H1 (cell line): Measurements from ENCODE around the gene TJP3. TPM values are rescaled to one million over a fixed set of nuclear protein-coding genes. Genes with fewer than 3 reads are reported as not detected.

Experiments used
- CTCF ChIA-PET: fragments of 300-600 bp; sonication (Branson Sonifier 250); formaldehyde crosslinking; loops from one replicate; lab custom pipeline; 2021; ENCODE audit not compliant: partially characterized antibody; lab: Charles Lee
- POLR2A ChIA-PET: fragments of 300-600 bp; sonication (Branson Sonifier 250); formaldehyde crosslinking; loops from one replicate; lab custom pipeline; 2021; ENCODE audit warnings: inconsistent platforms; ENCODE audit not compliant: partially characterized antibody; lab: Charles Lee
- DNase-seq, 2 experiments: peaks; one replicate each; pipeline versions ENCODE4 v3.0.0 to v3.0.0-alpha.2; 2010 to 2022; ENCODE audit warnings: low spot score in 2 of 2, low read depth in 1 of 2, mixed read lengths in 1 of 2
- FAIRE-seq: peaks from 2 replicates; lab custom pipeline; 2011; peaks lifted over from hg19 to GRCh38; lab: Jason Lieb, UNC
- H2AFZ ChIP-seq: 2 replicates; pipeline ENCODE4 v1.8.1; 2012; ENCODE audit warnings: low read length, inconsistent platforms
- H2AK5ac ChIP-seq: 2 replicates; pipeline ENCODE4 v1.6.1; 2013; ENCODE audit warnings: low read depth, low read length
- H2BK120ac ChIP-seq: replicated peaks from 2 replicates; pipeline ENCODE3; 2013; ENCODE audit warnings: low read depth, low read length, inconsistent platforms
- H2BK12ac ChIP-seq: 2 replicates; pipeline ENCODE4 v1.6.1; 2013; ENCODE audit warnings: low read depth, low read length
- H2BK15ac ChIP-seq: 2 replicates; pipeline ENCODE4 v1.6.1; 2013; ENCODE audit warnings: low read length
- H2BK20ac ChIP-seq: 2 replicates; pipeline ENCODE4 v1.6.1; 2013; ENCODE audit warnings: low read length
- H2BK5ac ChIP-seq: 2 replicates; pipeline ENCODE4 v1.6.1; 2013; ENCODE audit warnings: low read depth, low read length
- H3K14ac ChIP-seq: 2 replicates; pipeline ENCODE4 v1.6.1; 2013; ENCODE audit warnings: inconsistent platforms; ENCODE audit not compliant: insufficient read length
- H3K18ac ChIP-seq: 2 replicates; pipeline ENCODE4 v1.6.1; 2013; ENCODE audit warnings: low read length; ENCODE audit errors: extremely low read depth
- H3K23ac ChIP-seq: 2 replicates; pipeline ENCODE4 v1.6.1; 2013; ENCODE audit warnings: inconsistent platforms; ENCODE audit not compliant: insufficient read length
- H3K23me2 ChIP-seq: 2 replicates; pipeline ENCODE4 v1.6.1; 2013; ENCODE audit warnings: low read depth, low read length
- H3K27ac ChIP-seq: 2 replicates; pipeline ENCODE4 v1.6.1; 2011; ENCODE audit warnings: low read depth, low read length, inconsistent platforms
- H3K27me3 ChIP-seq, 4 experiments: replicated peaks in 1 of 4; 1 replicate in 1 of 4; 2 replicates in 3 of 4; pipeline versions ENCODE4 v1.6.1 to v1.8.1; 2011 to 2013; ENCODE audit warnings: low read length in 3 of 4, mild to moderate bottlenecking in 3 of 4, inconsistent platforms in 2 of 4, mixed read lengths in 2 of 4, moderate library complexity in 1 of 4; ENCODE audit not compliant: control insufficient read depth in 3 of 4, insufficient read depth in 3 of 4; ENCODE audit errors: extremely low read depth in 1 of 4
- H3K36me3 ChIP-seq, 4 experiments: 2 replicates each; pipeline versions ENCODE4 v1.6.1 to v1.8.1; 2011 to 2013; ENCODE audit warnings: mild to moderate bottlenecking in 4 of 4, low read length in 3 of 4, moderate library complexity in 2 of 4, control low read depth in 1 of 4, inconsistent platforms in 1 of 4; ENCODE audit not compliant: insufficient read depth in 4 of 4, control insufficient read depth in 2 of 4
- H3K4ac ChIP-seq: replicated peaks from 2 replicates; pipeline ENCODE3; 2013; ENCODE audit warnings: low read length, low read depth, mixed read lengths, inconsistent platforms; ENCODE audit not compliant: insufficient read length
- H3K4me1 ChIP-seq, 4 experiments: replicated peaks in 1 of 4; 1 replicate in 1 of 4; 2 replicates in 3 of 4; pipeline versions ENCODE4 v1.6.1 to v1.8.1; 2011 to 2013; ENCODE audit warnings: low read length in 3 of 4, inconsistent platforms in 2 of 4, mixed read lengths in 1 of 4; ENCODE audit not compliant: insufficient read depth in 4 of 4, control insufficient read depth in 3 of 4
- H3K4me2 ChIP-seq, 2 experiments: 2 replicates each; pipeline versions ENCODE4 v1.6.1 to v1.8.1; 2011 to 2013; ENCODE audit warnings: low read depth in 2 of 2, low read length in 2 of 2, control low read depth in 1 of 2, inconsistent platforms in 1 of 2, mild to moderate bottlenecking in 1 of 2; ENCODE audit not compliant: insufficient read depth in 1 of 2
- H3K4me3 ChIP-seq, 4 experiments: fragments of 200-600, 300-600 bp in 1 of 4; sonication (generic), shearing (Covaris generic), sonication (Bioruptor Twin) in 1 of 4; 2 replicates each; pipeline versions ENCODE4 v1.5.1 to v1.8.1; 2011 to 2016; ENCODE audit warnings: low read length in 4 of 4, low read depth in 3 of 4, control low read depth in 2 of 4, inconsistent platforms in 2 of 4, mild to moderate bottlenecking in 2 of 4, mixed read lengths in 1 of 4, moderate library complexity in 1 of 4; ENCODE audit not compliant: insufficient read depth in 2 of 4; ENCODE audit errors: extremely low read depth in 1 of 4
- H3K56ac ChIP-seq: replicated peaks from 2 replicates; pipeline ENCODE3; 2013; ENCODE audit warnings: low read depth, mild to moderate bottlenecking, mixed read lengths, low read length, inconsistent platforms; ENCODE audit not compliant: insufficient read length
- H3K79me1 ChIP-seq: 2 replicates; pipeline ENCODE4 v1.6.1; 2013; ENCODE audit warnings: low read depth, low read length, control low read depth
- H3K79me2 ChIP-seq, 2 experiments: 2 replicates each; pipeline versions ENCODE4 v1.6.1 to v1.8.1; 2012 to 2013; ENCODE audit warnings: low read length in 2 of 2, mild to moderate bottlenecking in 2 of 2, inconsistent platforms in 1 of 2; ENCODE audit not compliant: insufficient read depth in 2 of 2, control insufficient read depth in 1 of 2
- H3K9ac ChIP-seq, 4 experiments: replicated peaks in 1 of 4; 1 replicate in 1 of 4; 2 replicates in 3 of 4; pipeline versions ENCODE4 v1.6.1 to v1.8.1; 2011 to 2013; ENCODE audit warnings: low read depth in 3 of 4, low read length in 3 of 4, control low read depth in 2 of 4, mild to moderate bottlenecking in 2 of 4, moderate library complexity in 2 of 4, inconsistent platforms in 1 of 4; ENCODE audit errors: extremely low read depth in 1 of 4
- H3K9me3 ChIP-seq, 2 experiments: 2 replicates each; pipeline versions ENCODE4 v1.6.1 to v1.8.1; 2012 to 2013; ENCODE audit warnings: mild to moderate bottlenecking in 2 of 2, moderate library complexity in 2 of 2, control low read depth in 1 of 2, inconsistent platforms in 1 of 2, low read depth in 1 of 2, low read length in 1 of 2, mixed read lengths in 1 of 2; ENCODE audit not compliant: insufficient read depth in 2 of 2
- H4K20me1 ChIP-seq, 2 experiments: replicated peaks in 1 of 2; 2 replicates each; pipeline versions ENCODE3 to v1.8.1; 2011 to 2013; ENCODE audit warnings: inconsistent platforms in 2 of 2, low read length in 2 of 2, mild to moderate bottlenecking in 1 of 2; ENCODE audit not compliant: insufficient read depth in 2 of 2, control insufficient read depth in 1 of 2
- H4K5ac ChIP-seq: 2 replicates; pipeline ENCODE4 v1.6.1; 2013; ENCODE audit warnings: low read length, low read depth, mixed read lengths, inconsistent platforms; ENCODE audit not compliant: insufficient read length
- H4K8ac ChIP-seq: 2 replicates; pipeline ENCODE4 v1.8.0; 2013; ENCODE audit warnings: mild to moderate bottlenecking, moderate library complexity, low read length, inconsistent platforms; ENCODE audit not compliant: insufficient read depth; ENCODE audit errors: extremely low read depth
- H4K91ac ChIP-seq: replicated peaks from 2 replicates; pipeline ENCODE3; 2013; ENCODE audit warnings: low read length, mixed read lengths, inconsistent platforms; ENCODE audit not compliant: insufficient read length
- EGR1 ChIP-seq: IDR thresholded peaks from 2 replicates; pipeline ENCODE4 v1.6.1; 2011; ENCODE audit warnings: low read depth, low read length, borderline replicate concordance
- PHF8 ChIP-seq: fragments of 200-600 bp; sonication (generic); conservative IDR thresholded peaks from 2 replicates; pipeline ENCODE4 v1.7.1; 2012; ENCODE audit warnings: low read depth, mild to moderate bottlenecking, inconsistent platforms, low read length, moderate library complexity
- SP1 ChIP-seq: IDR thresholded peaks from 2 replicates; pipeline ENCODE4 v1.6.1; 2011; ENCODE audit warnings: low read depth, low read length
- TAF1 ChIP-seq: IDR thresholded peaks from 2 replicates; pipeline ENCODE4 v1.6.1; 2011; ENCODE audit warnings: mild to moderate bottlenecking, low read depth, low read length
- TAF7 ChIP-seq: optimal IDR thresholded peaks from 2 replicates; pipeline ENCODE3; 2011; ENCODE audit warnings: low read depth, mild to moderate bottlenecking, inconsistent platforms, low read length, moderate library complexity, borderline replicate concordance
- TCF12 ChIP-seq: IDR thresholded peaks from 2 replicates; pipeline ENCODE4 v1.6.1; 2011; ENCODE audit warnings: low read depth, mild to moderate bottlenecking, low read length
- TEAD4 ChIP-seq: IDR thresholded peaks from 2 replicates; pipeline ENCODE4 v1.6.1; 2012; ENCODE audit warnings: low read depth, low read length, inconsistent platforms, mixed read lengths
- WGBS, 2 experiments: shearing (Covaris generic) in 1 of 2; methylation state at CpG; one replicate each; pipeline versions ENCODE4 v1.1.6 to v1.1.7; 2013 to 2015; ENCODE audit warnings: low lambda C conversion rate in 2 of 2, mixed read lengths in 2 of 2, inconsistent platforms in 1 of 2, low coverage in 1 of 2, missing lambda C conversion rate in 1 of 2; ENCODE audit not compliant: insufficient replicate concordance in 2 of 2, insufficient coverage in 1 of 2, insufficient read length in 1 of 2; ENCODE audit errors: extremely low coverage in 1 of 2, missing lambda C conversion rate in 1 of 2; 5-methylcytosine and 5-hydroxymethylcytosine counted together
- polyA plus RNA-seq, 7 experiments: library from polyadenylated mRNA; depleted of rRNA in 3 of 7; stranded (reverse) in 5 of 7; unstranded in 2 of 7; fragments of >200 nt in 5 of 7; fragments of 200-250 nt in 2 of 7; gene quantifications; 1 replicate in 5 of 7; 2 replicates in 1 of 7; 4 replicates in 1 of 7; pipeline versions ENCODE4 v1.2.1 to v1.2.3, GENCODE V29; 2011 to 2013; ENCODE audit warnings: missing spikeins in 2 of 7, mixed read lengths in 2 of 7
- total RNA-seq: library from RNA; stranded (reverse); fragmentation: NEBNext Ultra II Directional; extraction: Animal tissue kit (Norgen Biotek cat#: 25700); gene quantifications from 2 replicates; pipeline ENCODE4 v1.2.1, GENCODE V29; 2021

The TJP3 gene
- total and polyA plus RNA-seq, 2 of the 8 experiments (the other 6 are each of a cell fraction or from before 2014, with no cell fraction given) = 17.1 to 26.1 TPM

GRCh38 chr19:3722443-3723109 lies 14.4 kb downstream of the TJP3 start:
- Histone ChIP-seq H4K5ac (no peak overlapping the region), H2AK5ac (no peak overlapping the region), H2BK15ac (no peak overlapping the region), H3K4me2 (peak overlapping the region; percentile 87 to 98), H3K36me3 (no peaks in the 10 kb centered on the region), H3K4ac (no peak overlapping the region), H3K56ac (no peak overlapping the region), H4K8ac (no peak overlapping the region; the same call in 1 of the 2 replicates), H2BK120ac (no peak overlapping the region), H3K14ac (no peak overlapping the region), H3K27ac (no peak overlapping the region), H3K9ac (peak overlapping the region in 1 of 4 experiments; percentile 20; a peak in 1 of 7 replicates), H2AFZ (no peak overlapping the region), H4K91ac (no peak overlapping the region), H3K79me2 (no peaks in the 10 kb centered on the region), H3K4me3 (peak overlapping the region; percentile 65 to 81 (median 70)), H3K4me1 (peaks cover 0 to 16% (median 10%) of the 10 kb centered on the region in 4 experiments; a peak in 6 of 7 replicates), H3K79me1 (no peaks in the 10 kb centered on the region), H3K23me2 (peaks cover 8% of the 10 kb centered on the region; the same call in 1 of the 2 replicates), H3K27me3 (peaks cover 0 to 3% (median 0%) of the 10 kb centered on the region in 4 experiments; a peak in 2 of 7 replicates), H3K23ac (no peak overlapping the region), H2BK20ac (no peak overlapping the region), H3K9me3 (no peaks in the 10 kb centered on the region), H3K18ac (peak overlapping the region; percentile 27; the same call in 1 of the 2 replicates), H4K20me1 (no peaks in the 10 kb centered on the region), H2BK12ac (no peak overlapping the region), H2BK5ac (no peak overlapping the region)
- TF ChIP-seq TAF1 (0 out of 2 replicates have a peak, but pooled peaks have one; percentile 32), TAF7 (no peak), SP1 (peak; percentile 93), PHF8 (no peak), TCF12 (0 out of 2 replicates have a peak, but pooled peaks have one; percentile 53), TEAD4 (peak; percentile 15; the same call in 1 of the 2 replicates), EGR1 (peak; percentile 31; the same call in 1 of the 2 replicates)
- FAIRE-seq (peak; percentile 63), DNase-seq (peak in 1 of 2 experiments; percentile 83)
- 0% methylated on average over 1 of the region's 30 CpGs; no CpG with 5 or more reads in 1 of the 2 experiments for WGBS, 2 experiments
- ChIA-PET CTCF (interaction anchor here (0.6 to 1.5 kb wide), 7 partner anchors 14 to 266 kb away, joined by 3 to 9 read pairs (median 4); partner anchors contain the start of genes ATCAY and TJP3), POLR2A (interaction anchor here (0.5 to 2.0 kb wide), 7 partner anchors 10 to 40 kb away, joined by 3 to 7 read pairs (median 3); partner anchors contain the start of genes MRPL54 and TJP3)
